ENCODE results near the gene GLRX2.

GLRX2 gene

DNA sequence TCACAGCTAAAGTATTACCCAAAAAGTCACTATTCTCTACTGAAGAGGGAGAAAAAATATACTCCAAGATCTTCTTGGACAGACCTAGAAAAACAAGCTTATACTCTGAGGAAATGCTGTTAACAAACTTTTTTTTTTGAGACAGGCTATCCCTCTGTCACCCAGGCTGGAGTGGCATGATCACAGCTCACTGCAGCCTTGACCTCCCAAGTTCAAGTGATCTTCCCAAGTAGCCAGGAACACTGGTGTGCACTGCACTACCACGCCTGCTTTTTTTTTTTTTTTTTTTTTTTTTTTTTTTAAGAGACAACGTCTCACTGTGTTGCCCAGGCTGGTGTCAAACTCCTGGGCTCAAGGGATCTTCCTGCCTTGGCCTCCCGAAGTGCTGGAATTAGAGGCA lies 17.3 kb downstream of the GLRX2 start:
- in situ Hi-C loops (cut with HindIII; ENCODE audit: low sequenced_read_pairs): no loop called here
- no peak for DNase-seq (ENCODE audit: low read depth)
- no peak overlapping the region for H3K4me3 ChIP-seq (ENCODE audit: low read depth, low read length)
- TF ChIP-seq, protein P1, sequence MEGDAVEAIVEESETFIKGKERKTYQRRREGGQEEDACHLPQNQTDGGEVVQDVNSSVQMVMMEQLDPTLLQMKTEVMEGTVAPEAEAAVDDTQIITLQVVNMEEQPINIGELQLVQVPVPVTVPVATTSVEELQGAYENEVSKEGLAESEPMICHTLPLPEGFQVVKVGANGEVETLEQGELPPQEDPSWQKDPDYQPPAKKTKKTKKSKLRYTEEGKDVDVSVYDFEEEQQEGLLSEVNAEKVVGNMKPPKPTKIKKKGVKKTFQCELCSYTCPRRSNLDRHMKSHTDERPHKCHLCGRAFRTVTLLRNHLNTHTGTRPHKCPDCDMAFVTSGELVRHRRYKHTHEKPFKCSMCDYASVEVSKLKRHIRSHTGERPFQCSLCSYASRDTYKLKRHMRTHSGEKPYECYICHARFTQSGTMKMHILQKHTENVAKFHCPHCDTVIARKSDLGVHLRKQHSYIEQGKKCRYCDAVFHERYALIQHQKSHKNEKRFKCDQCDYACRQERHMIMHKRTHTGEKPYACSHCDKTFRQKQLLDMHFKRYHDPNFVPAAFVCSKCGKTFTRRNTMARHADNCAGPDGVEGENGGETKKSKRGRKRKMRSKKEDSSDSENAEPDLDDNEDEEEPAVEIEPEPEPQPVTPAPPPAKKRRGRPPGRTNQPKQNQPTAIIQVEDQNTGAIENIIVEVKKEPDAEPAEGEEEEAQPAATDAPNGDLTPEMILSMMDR (IDR thresholded peaks at IDR 0.05; ENCODE audit: low read depth, low read length, missing control alignments): no peak

GRCh38 chr1:193086342-193086741 lies 18.9 kb downstream of the GLRX2 start:
- in situ Hi-C loops (cut with HindIII; ENCODE audit: low sequenced_read_pairs): no loop called here
- TF ChIP-seq, protein P1 (IDR thresholded peaks at IDR 0.05; ENCODE audit: low read depth, low read length, missing control alignments): no peak
- H3K4me3 ChIP-seq (ENCODE audit: low read depth, low read length): no peak overlapping the region
- DNase-seq (ENCODE audit: low read depth): no peak

GRCh38 chr1:193085263-193085662 lies 20.0 kb downstream of the GLRX2 start:
- no peak for DNase-seq (ENCODE audit: low read depth)
- in situ Hi-C loops (cut with HindIII; ENCODE audit: low sequenced_read_pairs): no loop called here
- TF ChIP-seq, protein P1 (IDR thresholded peaks at IDR 0.05; ENCODE audit: low read depth, low read length, missing control alignments): no peak
- H3K4me3 ChIP-seq (ENCODE audit: low read depth, low read length): no peak overlapping the region

GRCh38 chr1:193083365-193084088 lies 21.7 kb downstream of the GLRX2 start:
- in situ Hi-C loops (cut with HindIII; ENCODE audit: low sequenced_read_pairs): no loop called here
- no peak for DNase-seq (ENCODE audit: low read depth)
- no peak overlapping the region for H3K4me3 ChIP-seq (ENCODE audit: low read depth, low read length)
- TF ChIP-seq, protein P1 (IDR thresholded peaks at IDR 0.05; ENCODE audit: low read depth, low read length, missing control alignments): no peak

DNA sequence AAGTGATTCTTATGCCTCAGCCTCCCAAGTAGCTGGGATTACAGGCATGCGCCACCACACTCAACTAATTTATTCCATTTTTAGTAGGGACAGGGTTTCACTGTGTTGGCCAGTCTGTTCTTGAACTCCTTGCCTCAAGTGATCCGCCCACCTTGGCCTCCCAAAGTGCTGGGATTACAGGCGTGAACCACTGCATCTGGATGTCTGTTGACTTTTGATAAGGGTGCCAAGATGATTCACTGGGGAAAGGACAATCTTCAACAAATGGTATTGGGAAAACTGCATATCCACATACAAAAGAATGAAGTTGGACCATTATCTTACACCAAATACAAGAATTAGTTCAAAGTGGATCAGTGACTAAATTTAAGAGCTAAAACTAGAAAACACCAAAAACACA lies 26.0 kb downstream of the GLRX2 start:
- in situ Hi-C loops (cut with HindIII; ENCODE audit: low sequenced_read_pairs): no loop called here
- no peak overlapping the region for H3K4me3 ChIP-seq (ENCODE audit: low read depth, low read length)
- TF ChIP-seq, protein P1 (IDR thresholded peaks at IDR 0.05; ENCODE audit: low read depth, low read length, missing control alignments): no peak
- no peak for DNase-seq (ENCODE audit: low read depth)

GRCh38 chr1:193077991-193078390 lies 27.2 kb downstream of the GLRX2 start:
- in situ Hi-C loops (cut with HindIII; ENCODE audit: low sequenced_read_pairs): no loop called here
- H3K4me3 ChIP-seq (ENCODE audit: low read depth, low read length): no peak overlapping the region
- TF ChIP-seq, protein P1 (IDR thresholded peaks at IDR 0.05; ENCODE audit: low read depth, low read length, missing control alignments): no peak
- no peak for DNase-seq (ENCODE audit: low read depth)

Measured in astrocyte of the cerebellum (primary cell).